Measurements from ENCODE around the gene B4GALT3. TPM values are rescaled to one million over a fixed set of nuclear protein-coding genes. Genes with fewer than 3 reads are reported as not detected.

Gene B4GALT3
- total and polyA plus RNA-seq, 9 of the 15 experiments (the other 6 are each of a cell fraction or from before 2014, with no cell fraction given), result 31.2 to 103 (median 46.1) TPM

DNA sequence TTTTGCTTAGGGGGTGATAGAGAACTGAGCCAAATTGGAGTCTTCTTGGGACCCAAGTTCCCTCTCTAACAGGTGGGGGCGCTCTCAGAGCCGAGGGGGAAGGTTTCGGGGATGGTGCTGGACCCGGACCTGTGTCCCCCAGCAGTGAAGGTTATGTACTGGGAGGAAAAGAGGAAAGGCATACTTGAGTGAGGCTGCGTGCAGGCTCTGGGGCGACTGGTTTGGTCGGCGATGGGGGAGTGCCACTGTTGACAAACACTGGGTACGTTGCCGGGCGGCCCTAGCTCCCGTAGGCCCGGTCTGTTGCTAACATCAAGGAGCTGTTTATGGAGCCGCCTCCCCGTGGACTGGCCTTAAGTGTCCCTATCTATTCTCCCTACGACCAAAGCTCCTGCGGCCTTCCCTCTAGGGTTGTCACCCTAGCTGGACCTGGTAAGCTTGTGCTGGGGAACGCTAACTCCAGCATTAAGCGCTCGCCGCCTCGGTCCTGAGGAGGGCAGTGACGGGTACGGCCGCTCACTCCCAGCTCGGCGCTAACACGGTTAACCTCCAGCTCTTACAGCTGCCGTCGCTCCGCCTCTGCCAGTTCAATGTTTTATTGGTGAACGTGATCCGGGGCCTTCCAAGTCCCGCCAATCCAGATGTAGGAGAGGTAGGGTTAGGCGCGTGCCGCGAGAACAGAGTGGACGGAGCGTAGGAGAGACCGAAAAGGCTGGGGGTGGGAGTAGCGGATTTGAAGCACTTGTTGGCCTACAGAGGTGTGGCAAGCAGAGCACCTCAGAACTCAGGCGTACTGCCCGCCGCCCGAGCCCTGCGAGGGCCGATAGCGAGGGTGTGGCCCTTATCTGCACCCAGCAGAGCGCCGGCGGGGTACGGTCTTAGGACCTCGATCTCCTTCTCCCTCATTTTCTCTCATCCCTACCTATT lies 11.3 kb downstream of the B4GALT3 start, which contains the start of gene PPOX (continued):
- TF ChIP-seq PHF8 (IDR thresholded peaks at IDR 0.05; ENCODE audit: borderline replicate concordance, low read length), result peak; percentile 71; the same call in 1 of the 2 replicates
- TF ChIP-seq ZNF143 (CRISPR knock-in tag; IDR thresholded peaks at IDR 0.05), result no peak
- TF ChIP-seq, protein P1, sequence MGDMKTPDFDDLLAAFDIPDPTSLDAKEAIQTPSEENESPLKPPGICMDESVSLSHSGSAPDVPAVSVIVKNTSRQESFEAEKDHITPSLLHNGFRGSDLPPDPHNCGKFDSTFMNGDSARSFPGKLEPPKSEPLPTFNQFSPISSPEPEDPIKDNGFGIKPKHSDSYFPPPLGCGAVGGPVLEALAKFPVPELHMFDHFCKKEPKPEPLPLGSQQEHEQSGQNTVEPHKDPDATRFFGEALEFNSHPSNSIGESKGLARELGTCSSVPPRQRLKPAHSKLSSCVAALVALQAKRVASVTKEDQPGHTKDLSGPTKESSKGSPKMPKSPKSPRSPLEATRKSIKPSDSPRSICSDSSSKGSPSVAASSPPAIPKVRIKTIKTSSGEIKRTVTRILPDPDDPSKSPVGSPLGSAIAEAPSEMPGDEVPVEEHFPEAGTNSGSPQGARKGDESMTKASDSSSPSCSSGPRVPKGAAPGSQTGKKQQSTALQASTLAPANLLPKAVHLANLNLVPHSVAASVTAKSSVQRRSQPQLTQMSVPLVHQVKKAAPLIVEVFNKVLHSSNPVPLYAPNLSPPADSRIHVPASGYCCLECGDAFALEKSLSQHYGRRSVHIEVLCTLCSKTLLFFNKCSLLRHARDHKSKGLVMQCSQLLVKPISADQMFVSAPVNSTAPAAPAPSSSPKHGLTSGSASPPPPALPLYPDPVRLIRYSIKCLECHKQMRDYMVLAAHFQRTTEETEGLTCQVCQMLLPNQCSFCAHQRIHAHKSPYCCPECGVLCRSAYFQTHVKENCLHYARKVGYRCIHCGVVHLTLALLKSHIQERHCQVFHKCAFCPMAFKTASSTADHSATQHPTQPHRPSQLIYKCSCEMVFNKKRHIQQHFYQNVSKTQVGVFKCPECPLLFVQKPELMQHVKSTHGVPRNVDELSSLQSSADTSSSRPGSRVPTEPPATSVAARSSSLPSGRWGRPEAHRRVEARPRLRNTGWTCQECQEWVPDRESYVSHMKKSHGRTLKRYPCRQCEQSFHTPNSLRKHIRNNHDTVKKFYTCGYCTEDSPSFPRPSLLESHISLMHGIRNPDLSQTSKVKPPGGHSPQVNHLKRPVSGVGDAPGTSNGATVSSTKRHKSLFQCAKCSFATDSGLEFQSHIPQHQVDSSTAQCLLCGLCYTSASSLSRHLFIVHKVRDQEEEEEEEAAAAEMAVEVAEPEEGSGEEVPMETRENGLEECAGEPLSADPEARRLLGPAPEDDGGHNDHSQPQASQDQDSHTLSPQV (IDR thresholded peaks at IDR 0.05), result peak; percentile 41
- TF ChIP-seq MEF2A (IDR thresholded peaks at IDR 0.05; ENCODE audit: control insufficient read depth, low read depth, low read length), result no peak
- TF ChIP-seq HEY1 (CRISPR knock-in tag; IDR thresholded peaks at IDR 0.05; ENCODE audit: borderline replicate concordance), result no peak
- TF ChIP-seq ZNF511 (CRISPR knock-in tag; IDR thresholded peaks at IDR 0.05), result 0 out of 2 replicates have a peak, but pooled peaks have one; percentile 1
- peak; percentile 76 for TF ChIP-seq HNRNPLL (IDR thresholded peaks at IDR 0.05; ENCODE audit: low read depth, low read length, poor library complexity, severe bottlenecking)
- no peak for TF ChIP-seq BRF1 (IDR thresholded peaks at IDR 0.05; ENCODE audit: borderline replicate concordance, extremely low read depth, insufficient read length)
- peak; percentile 76; the same call in 1 of the 2 replicates for TF ChIP-seq ATF6 (CRISPR knock-in tag; IDR thresholded peaks at IDR 0.05)
- peak in 1 of 2 experiments; percentile 62; a peak in 2 of 4 replicates for TF ChIP-seq HDAC1 (IDR thresholded peaks at IDR 0.05)
- no peak for TF ChIP-seq PCBP1 (IDR thresholded peaks at IDR 0.05; ENCODE audit: low read depth, low read length, poor library complexity, severe bottlenecking)
- peak in 1 of 2 experiments; percentile 11 for TF ChIP-seq AFF1 (IDR thresholded peaks at IDR 0.05; ENCODE audit: low read depth in 1 of 2, partially characterized antibody in 2 of 2)
- TF ChIP-seq CTBP1 (IDR thresholded peaks at IDR 0.05; ENCODE audit: borderline replicate concordance), result peak; percentile 96
- TF ChIP-seq SUPT5H (IDR thresholded peaks at IDR 0.05), result peak; percentile 93
- TF ChIP-seq SREBF2 (CRISPR knock-in tag; IDR thresholded peaks at IDR 0.05), result no peak

Data from K562 (cell line).